ENCODE results near the gene CDH13.

CDH13 gene

GRCh38 chr16:82855471-82855870 lies 228.7 kb downstream of the CDH13 start:
- DNase-seq: no peak

GRCh38 chr16:82857693-82858365 lies 231.1 kb downstream of the CDH13 start:
- no peak for DNase-seq

- DNase-seq: no peak
Measured at GRCh38 chr16:82859662-82860061, 232.9 kb downstream of the CDH13 start.

- DNase-seq: no peak
Measured at GRCh38 chr16:82860071-82860470, 233.3 kb downstream of the CDH13 start.

- DNase-seq: no peak
Measured at GRCh38 chr16:82862057-82862456, 235.3 kb downstream of the CDH13 start.

- no peak for DNase-seq
Measured at GRCh38 chr16:82864332-82865040, 237.7 kb downstream of the CDH13 start.

GRCh38 chr16:82865412-82865811 lies 238.6 kb downstream of the CDH13 start:
- DNase-seq: no peak

- no peak for DNase-seq
Measured at GRCh38 chr16:82867485-82867884, 240.7 kb downstream of the CDH13 start.

- DNase-seq: no peak
Measured at GRCh38 chr16:82874271-82874670, 247.5 kb downstream of the CDH13 start.

- no peak for DNase-seq
Measured at GRCh38 chr16:82874672-82875071, 247.9 kb downstream of the CDH13 start.

GRCh38 chr16:82876951-82877350 lies 250.2 kb downstream of the CDH13 start:
- DNase-seq: no peak

- no peak for DNase-seq
Measured at GRCh38 chr16:82878466-82878865, 251.7 kb downstream of the CDH13 start.

GRCh38 chr16:82880346-82880745 lies 253.6 kb downstream of the CDH13 start:
- DNase-seq: no peak

- DNase-seq: no peak
Measured at GRCh38 chr16:82881516-82881915, 254.7 kb downstream of the CDH13 start.

GRCh38 chr16:82882226-82882625 lies 255.5 kb downstream of the CDH13 start:
- DNase-seq: no peak

- no peak for DNase-seq
Measured at GRCh38 chr16:82882982-82883835, 256.4 kb downstream of the CDH13 start.

GRCh38 chr16:82884320-82884898 lies 257.6 kb downstream of the CDH13 start:
- no peak for DNase-seq

GRCh38 chr16:82886146-82886545 lies 259.4 kb downstream of the CDH13 start:
- no peak for DNase-seq

- DNase-seq: no peak
Measured at GRCh38 chr16:82888591-82889001, 261.8 kb downstream of the CDH13 start.

- DNase-seq: no peak
Measured at GRCh38 chr16:82891424-82891823, 264.7 kb downstream of the CDH13 start.

- no peak for DNase-seq
Measured at GRCh38 chr16:82891918-82892317, 265.1 kb downstream of the CDH13 start.

GRCh38 chr16:82892324-82892723 lies 265.6 kb downstream of the CDH13 start:
- no peak for DNase-seq

GRCh38 chr16:82895843-82896242 lies 269.1 kb downstream of the CDH13 start:
- DNase-seq: no peak

All from inflammatory macrophage treated with lipopolysaccharide for 4 hours (primary cell).